ENCODE results near the gene NUTF2. TPM values are rescaled to one million over a fixed set of nuclear protein-coding genes. Genes with fewer than 3 reads are reported as not detected.

NUTF2 gene
- total and polyA plus RNA-seq, 12 donors: 73.9 to 214 (median 84.1) TPM

- Histone ChIP-seq H3K27me3 (no peaks in the 10 kb centered on the region), H3K9me3 (no peaks in the 10 kb centered on the region), H3K27ac (no peak overlapping the region), H3K4me3 (no peak overlapping the region), H3K4me1 (peaks cover 11 to 55% (median 33%) of the 10 kb centered on the region in 9 donors), H3K36me3 (peaks cover 0 to 78% (median 4%) of the 10 kb centered on the region in 9 donors)
- DNase-seq (no peak), ATAC-seq (no peak)
- intact Hi-C loops (cut with DNase I): loop anchor here in 2 of 10 donors (10.0 kb wide), 1 partner anchor 127 kb away; no protein-coding TSS in a partner anchor
- no peak for TF ChIP-seq CTCF (IDR thresholded peaks at IDR 0.05)
- 95 to 98% methylated on average over 2 of the region's 2 CpGs for WGBS, 2 donors
These were observed 44.9 kb upstream of the NUTF2 start for GRCh38 chr16:67801883-67802282.

- Histone ChIP-seq H3K9me3 (no peaks in the 10 kb centered on the region), H3K4me1 (peaks cover 11 to 61% (median 39%) of the 10 kb centered on the region in 9 donors), H3K36me3 (peaks cover 0 to 58% (median 4%) of the 10 kb centered on the region in 9 donors), H3K4me3 (no peak overlapping the region), H3K27me3 (no peaks in the 10 kb centered on the region), H3K27ac (no peak overlapping the region)
- DNase-seq (no peak), ATAC-seq (no peak)
- WGBS, 2 donors: 90 to 96% methylated on average over 3 of the region's 3 CpGs
- intact Hi-C loops (cut with DNase I): loop anchor here in 2 of 10 donors (10.0 kb wide), 1 partner anchor 129 kb away; no protein-coding TSS in a partner anchor
- no peak for TF ChIP-seq CTCF (IDR thresholded peaks at IDR 0.05)
These were observed 42.8 kb upstream of the NUTF2 start for GRCh38 chr16:67803894-67804293.

- peak overlapping the region in 1 of 10 donors; percentile 91 for H3K27ac ChIP-seq
- ATAC-seq (no peak), DNase-seq (no peak)
- H3K36me3 ChIP-seq: peaks cover 0 to 49% (median 4%) of the 10 kb centered on the region in 9 donors
- H3K27me3 ChIP-seq: no peaks in the 10 kb centered on the region
- peak overlapping the region in 9 of 10 donors; percentile 54 to 100 (median 87) for H3K4me3 ChIP-seq
- no peak for TF ChIP-seq CTCF (IDR thresholded peaks at IDR 0.05)
- H3K9me3 ChIP-seq: no peaks in the 10 kb centered on the region
- 89 to 91% methylated on average over 4 of the region's 4 CpGs for WGBS, 2 donors
- H3K4me1 ChIP-seq: peaks cover 10 to 55% (median 35%) of the 10 kb centered on the region in 9 donors
- intact Hi-C loops (cut with DNase I): loop anchor here in 8 of 10 donors (5.0 to 10.0 kb wide), 6 partner anchors 37 to 138 kb away; partner anchors contain the start of genes THAP11 (in 2 of the 8), C16orf86 (in 1 of the 8), CENPT (in 1 of the 8) and ENKD1 (in 1 of the 8)
These were observed 41.7 kb upstream of the NUTF2 start for GRCh38 chr16:67804853-67805542.

- 1% methylated on average over 26 of the region's 26 CpGs for WGBS, 2 donors
- Histone ChIP-seq H3K4me3 (peak overlapping the region; percentile 54 to 100 (median 91)), H3K27ac (peak overlapping the region in 9 of 10 donors; percentile 77 to 94 (median 87)), H3K4me1 (peaks cover 8 to 46% (median 26%) of the 10 kb centered on the region in 9 donors), H3K9me3 (no peaks in the 10 kb centered on the region), H3K27me3 (no peaks in the 10 kb centered on the region), H3K36me3 (peaks cover 0 to 40% (median 4%) of the 10 kb centered on the region in 9 donors)
- intact Hi-C loops (cut with DNase I): loop anchor here in 8 of 10 donors (1.0 to 10.0 kb wide), 7 partner anchors 36 to 139 kb away; partner anchors contain the start of genes GFOD2 (in 2 of the 8), THAP11 (in 2 of the 8), C16orf86 (in 1 of the 8) and CENPT (in 1 of the 8)
- DNase-seq (no peak), ATAC-seq (peak; percentile 1 to 32 (median 4))
- no peak for TF ChIP-seq CTCF (IDR thresholded peaks at IDR 0.05)
These were observed 40.9 kb upstream of the NUTF2 start for GRCh38 chr16:67805718-67806427.
